DOHH2 (cell line): ENCODE data around the gene NLK.

ENCODE experiments used
- H3F3A ChIP-seq: fragments of 200-600 bp; sonication (generic), shearing (Covaris generic); 2 replicates; pipeline ENCODE4 v1.6.0; 2016; ENCODE audit warnings: antibody characterized with exemption, mild to moderate bottlenecking; ENCODE audit not compliant: control insufficient read depth, insufficient read depth
- H3K27ac ChIP-seq: fragments of 200-600 bp; sonication (generic); 2 replicates; pipeline ENCODE4 v1.5.1; 2014; ENCODE audit warnings: low read depth, mild to moderate bottlenecking, low read length, moderate library complexity
- H3K27me3 ChIP-seq: fragments of 200-600 bp; sonication (generic); 2 replicates; pipeline ENCODE4 v1.6.1; 2014; ENCODE audit warnings: mild to moderate bottlenecking, low read length, mixed read lengths; ENCODE audit not compliant: control insufficient read depth
- H3K36me3 ChIP-seq: fragments of 200-600 bp; sonication (generic); 2 replicates; pipeline ENCODE4 v1.6.1; 2014; ENCODE audit warnings: mild to moderate bottlenecking, low read length, moderate library complexity, mixed read lengths; ENCODE audit not compliant: control insufficient read depth
- H3K4me1 ChIP-seq: fragments of 200-600 bp; sonication (generic); 2 replicates; pipeline ENCODE4 v1.6.1; 2014; ENCODE audit warnings: mild to moderate bottlenecking, low read length, mixed read lengths; ENCODE audit not compliant: control insufficient read depth
- H3K4me2 ChIP-seq: fragments of 200-600 bp; sonication (generic); 2 replicates; pipeline ENCODE4 v1.6.0; 2014; ENCODE audit warnings: mild to moderate bottlenecking, low read length, moderate library complexity
- H3K4me3 ChIP-seq: fragments of 200-600 bp; sonication (generic); 2 replicates; pipeline ENCODE4 v1.5.1; 2014; ENCODE audit warnings: mild to moderate bottlenecking, low read length, mixed read lengths
- H3K79me2 ChIP-seq: fragments of 200-600 bp; sonication (generic); 2 replicates; pipeline ENCODE4 v1.6.1; 2014; ENCODE audit warnings: mild to moderate bottlenecking, low read length, mixed read lengths; ENCODE audit not compliant: control insufficient read depth
- H3K9me2 ChIP-seq: fragments of 200-600 bp; sonication (generic); replicated peaks from 2 replicates; pipeline ENCODE4 v1.6.1; 2014; ENCODE audit warnings: mild to moderate bottlenecking, low read length, mixed read lengths; ENCODE audit not compliant: control insufficient read depth
- H3K9me3 ChIP-seq: fragments of 200-600 bp; sonication (generic); 2 replicates; pipeline ENCODE4 v1.6.1; 2014; ENCODE audit warnings: antibody characterized with exemption, low read length, mixed read lengths; ENCODE audit not compliant: control insufficient read depth, insufficient read depth
- H4K20me1 ChIP-seq: fragments of 200-600 bp; sonication (generic); 2 replicates; pipeline ENCODE4 v1.6.0; 2014; ENCODE audit warnings: low read depth, mild to moderate bottlenecking, antibody characterized with exemption, low read length, moderate library complexity; ENCODE audit not compliant: control insufficient read depth, insufficient read depth
- EZH2phosphoT487 ChIP-seq: fragments of 200-600 bp; sonication (generic); IDR thresholded peaks from 2 replicates; pipeline ENCODE4 v1.6.1; 2017; ENCODE audit warnings: borderline replicate concordance, mild to moderate bottlenecking, antibody characterized with exemption, low read length, moderate library complexity, mixed read lengths
- TF ChIP-seq, protein P1 (sequence below): fragments of 200-600 bp; sonication (generic); IDR thresholded peaks from one replicate; pipeline ENCODE4 v1.5.1; 2014; ENCODE audit warnings: antibody characterized with exemption, mild to moderate bottlenecking, low read depth, low read length; ENCODE audit not compliant: poor library complexity, severe bottlenecking

The NLK gene

GRCh38 chr17:28008513-28008912 lies 34.0 kb upstream of the NLK start:
- H4K20me1 ChIP-seq, result no peaks in the 10 kb centered on the region
- H3K27ac ChIP-seq, result no peak overlapping the region
- no peak for TF ChIP-seq EZH2phosphoT487
- TF ChIP-seq, protein P1, sequence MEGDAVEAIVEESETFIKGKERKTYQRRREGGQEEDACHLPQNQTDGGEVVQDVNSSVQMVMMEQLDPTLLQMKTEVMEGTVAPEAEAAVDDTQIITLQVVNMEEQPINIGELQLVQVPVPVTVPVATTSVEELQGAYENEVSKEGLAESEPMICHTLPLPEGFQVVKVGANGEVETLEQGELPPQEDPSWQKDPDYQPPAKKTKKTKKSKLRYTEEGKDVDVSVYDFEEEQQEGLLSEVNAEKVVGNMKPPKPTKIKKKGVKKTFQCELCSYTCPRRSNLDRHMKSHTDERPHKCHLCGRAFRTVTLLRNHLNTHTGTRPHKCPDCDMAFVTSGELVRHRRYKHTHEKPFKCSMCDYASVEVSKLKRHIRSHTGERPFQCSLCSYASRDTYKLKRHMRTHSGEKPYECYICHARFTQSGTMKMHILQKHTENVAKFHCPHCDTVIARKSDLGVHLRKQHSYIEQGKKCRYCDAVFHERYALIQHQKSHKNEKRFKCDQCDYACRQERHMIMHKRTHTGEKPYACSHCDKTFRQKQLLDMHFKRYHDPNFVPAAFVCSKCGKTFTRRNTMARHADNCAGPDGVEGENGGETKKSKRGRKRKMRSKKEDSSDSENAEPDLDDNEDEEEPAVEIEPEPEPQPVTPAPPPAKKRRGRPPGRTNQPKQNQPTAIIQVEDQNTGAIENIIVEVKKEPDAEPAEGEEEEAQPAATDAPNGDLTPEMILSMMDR, result no peak
- H3K4me2 ChIP-seq, result no peak overlapping the region
- no peaks in the 10 kb centered on the region for H3F3A ChIP-seq
- H3K36me3 ChIP-seq, result no peaks in the 10 kb centered on the region
- H3K9me2 ChIP-seq, result no peaks in the 10 kb centered on the region
- no peaks in the 10 kb centered on the region; the same call in 1 of the 2 replicates for H3K27me3 ChIP-seq
- no peaks in the 10 kb centered on the region for H3K9me3 ChIP-seq
- H3K4me1 ChIP-seq, result no peaks in the 10 kb centered on the region
- no peaks in the 10 kb centered on the region for H3K79me2 ChIP-seq
- no peak overlapping the region for H3K4me3 ChIP-seq

DNA sequence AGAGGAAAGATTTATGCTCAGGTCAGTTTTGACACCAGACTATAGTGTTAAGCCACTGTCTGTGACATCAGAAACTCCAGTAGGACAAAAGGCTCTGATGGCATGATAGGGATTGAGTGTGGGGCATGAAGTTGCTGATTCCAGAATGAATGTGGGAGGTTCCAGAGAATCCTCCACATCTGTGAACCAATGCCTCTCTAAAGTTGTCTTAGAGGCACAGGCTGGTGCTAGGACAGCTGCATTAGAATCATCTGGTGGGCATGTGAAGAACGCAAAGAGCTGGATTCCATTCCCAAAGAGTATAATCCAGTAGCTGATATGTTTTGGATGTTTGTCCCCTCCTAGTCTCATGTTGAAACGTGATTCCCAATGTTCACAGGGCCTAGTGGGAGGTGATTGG lies 32.1 kb upstream of the NLK start:
- H3K27me3 ChIP-seq, result peaks cover 3% of the 10 kb centered on the region; the same call in 1 of the 2 replicates

DNA sequence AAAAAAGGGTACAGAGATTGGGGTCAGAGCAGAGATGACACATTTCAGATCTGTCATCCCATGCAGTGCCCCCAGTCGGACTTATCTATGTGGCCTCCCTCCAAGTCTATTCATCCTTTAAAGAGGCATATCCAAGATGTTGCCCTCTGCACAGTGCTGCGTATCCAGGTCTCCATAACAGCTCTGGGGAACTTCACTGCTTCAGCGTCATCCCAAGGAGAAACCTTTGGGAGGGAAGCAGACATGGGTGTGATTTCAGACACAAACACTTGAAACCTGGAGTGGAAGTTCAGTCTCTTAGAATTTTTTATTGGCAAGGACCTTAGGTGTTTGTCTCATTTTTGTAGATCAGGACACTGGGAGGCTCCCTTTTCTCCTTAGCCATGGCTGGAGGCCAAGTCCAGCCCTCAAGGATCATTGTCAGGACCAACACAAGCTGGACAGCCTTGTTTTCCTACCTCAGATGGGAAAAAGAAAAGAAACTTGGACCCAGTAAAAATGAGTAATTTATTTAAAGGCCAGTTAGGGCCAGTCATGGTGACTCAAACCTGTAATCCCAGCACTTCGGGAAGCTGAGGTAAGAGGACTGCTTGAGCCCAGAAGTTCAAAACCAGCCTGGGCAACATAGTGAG lies 23.9 kb upstream of the NLK start:
- Histone ChIP-seq H4K20me1 (no peaks in the 10 kb centered on the region), H3K27me3 (peaks cover 8% of the 10 kb centered on the region), H3K9me3 (no peaks in the 10 kb centered on the region; the same call in 1 of the 2 replicates), H3K9me2 (no peaks in the 10 kb centered on the region), H3F3A (no peaks in the 10 kb centered on the region), H3K4me2 (no peak overlapping the region), H3K79me2 (no peaks in the 10 kb centered on the region), H3K4me1 (peaks cover 5% of the 10 kb centered on the region), H3K36me3 (no peaks in the 10 kb centered on the region), H3K4me3 (no peak overlapping the region), H3K27ac (no peak overlapping the region)
- TF ChIP-seq EZH2phosphoT487, result no peak

More for the DNA sequence above, 32.1 kb upstream of the NLK start:
- H3K9me3 ChIP-seq, result no peaks in the 10 kb centered on the region
- TF ChIP-seq, protein P1, result no peak
- TF ChIP-seq EZH2phosphoT487, result no peak
- no peaks in the 10 kb centered on the region for H3K36me3 ChIP-seq
- H3F3A ChIP-seq, result no peaks in the 10 kb centered on the region
- H4K20me1 ChIP-seq, result no peaks in the 10 kb centered on the region
- no peaks in the 10 kb centered on the region for H3K79me2 ChIP-seq
- H3K4me1 ChIP-seq, result no peaks in the 10 kb centered on the region
- no peaks in the 10 kb centered on the region for H3K9me2 ChIP-seq
- H3K27ac ChIP-seq, result no peak overlapping the region
- no peak overlapping the region for H3K4me3 ChIP-seq
- no peak overlapping the region for H3K4me2 ChIP-seq

- H3K4me3 ChIP-seq, result no peak overlapping the region
- H4K20me1 ChIP-seq, result no peaks in the 10 kb centered on the region
- peaks cover 5% of the 10 kb centered on the region for H3K4me1 ChIP-seq
- no peak overlapping the region for H3K27ac ChIP-seq
- H3K79me2 ChIP-seq, result no peaks in the 10 kb centered on the region
- no peaks in the 10 kb centered on the region for H3K9me2 ChIP-seq
- TF ChIP-seq, protein P1, result no peak
- TF ChIP-seq EZH2phosphoT487, result no peak
- H3F3A ChIP-seq, result no peaks in the 10 kb centered on the region
- no peaks in the 10 kb centered on the region; the same call in 1 of the 2 replicates for H3K9me3 ChIP-seq
- H3K4me2 ChIP-seq, result no peak overlapping the region
- peaks cover 5% of the 10 kb centered on the region for H3K27me3 ChIP-seq
- H3K36me3 ChIP-seq, result no peaks in the 10 kb centered on the region
These were observed 22.0 kb upstream of the NLK start for GRCh38 chr17:28020515-28020914.
